ENCODE data around the gene SAMD15.
"Not testable (repeated sequence)": the region's sequence is repeated elsewhere in the genome, so short reads cannot be mapped to it uniquely, and the experiment has no call there.

The SAMD15 gene

GRCh38 chr14:77375973-77376770, 1.0 kb upstream of the SAMD15 start:
- no peak for DNase-seq

- no peak for DNase-seq
Measured at GRCh38 chr14:77377502-77377844, 294 bp downstream of the SAMD15 start.

- no peak for DNase-seq
Measured at GRCh38 chr14:77378701-77379100, 1.5 kb downstream of the SAMD15 start.

GRCh38 chr14:77390188-77390587, 13.0 kb downstream of the SAMD15 start:
- no peak for DNase-seq

GRCh38 chr14:77400216-77400615, 23.0 kb downstream of the SAMD15 start:
- no peak for DNase-seq

GRCh38 chr14:77403768-77404167, 26.6 kb downstream of the SAMD15 start:
- no peak for DNase-seq

- no peak for DNase-seq
Measured at GRCh38 chr14:77406086-77406485, 28.9 kb downstream of the SAMD15 start.

GRCh38 chr14:77406718-77407117, 29.5 kb downstream of the SAMD15 start:
- DNase-seq: no peak

GRCh38 chr14:77407158-77407557, 30.0 kb downstream of the SAMD15 start:
- DNase-seq: no peak

- DNase-seq: no peak
Measured at GRCh38 chr14:77409131-77409533, 32.0 kb downstream of the SAMD15 start.

- not testable (repeated sequence) for DNase-seq
Measured at GRCh38 chr14:77415403-77416030, 38.3 kb downstream of the SAMD15 start.

- DNase-seq: not testable (repeated sequence)
Measured at GRCh38 chr14:77416098-77416497, 38.9 kb downstream of the SAMD15 start.

- no peak for DNase-seq
Measured at GRCh38 chr14:77416836-77417235, 39.7 kb downstream of the SAMD15 start.

GRCh38 chr14:77421201-77421600, 44.0 kb downstream of the SAMD15 start:
- DNase-seq: no peak

GRCh38 chr14:77423423-77423822, 46.2 kb downstream of the SAMD15 start, which contains the start of gene NOXRED1:
NOXRED1 (minus strand) TSS chr14:77423523; CDS start chr14:77422889, 634 bp downstream.
- DNase-seq: no peak

GRCh38 chr14:77424862-77425261, 47.7 kb downstream of the SAMD15 start:
- DNase-seq: no peak

- DNase-seq: no peak
Measured at GRCh38 chr14:77426396-77426795, 49.2 kb downstream of the SAMD15 start.

- no peak for DNase-seq
Measured at GRCh38 chr14:77436042-77436441, 58.9 kb downstream of the SAMD15 start.

- no peak for DNase-seq
Measured at GRCh38 chr14:77438596-77438995, 61.4 kb downstream of the SAMD15 start.

- DNase-seq: no peak
Measured at GRCh38 chr14:77439861-77440260, 62.7 kb downstream of the SAMD15 start.
